ENCODE measurements around the gene ZNF423.

The ZNF423 gene

DNA sequence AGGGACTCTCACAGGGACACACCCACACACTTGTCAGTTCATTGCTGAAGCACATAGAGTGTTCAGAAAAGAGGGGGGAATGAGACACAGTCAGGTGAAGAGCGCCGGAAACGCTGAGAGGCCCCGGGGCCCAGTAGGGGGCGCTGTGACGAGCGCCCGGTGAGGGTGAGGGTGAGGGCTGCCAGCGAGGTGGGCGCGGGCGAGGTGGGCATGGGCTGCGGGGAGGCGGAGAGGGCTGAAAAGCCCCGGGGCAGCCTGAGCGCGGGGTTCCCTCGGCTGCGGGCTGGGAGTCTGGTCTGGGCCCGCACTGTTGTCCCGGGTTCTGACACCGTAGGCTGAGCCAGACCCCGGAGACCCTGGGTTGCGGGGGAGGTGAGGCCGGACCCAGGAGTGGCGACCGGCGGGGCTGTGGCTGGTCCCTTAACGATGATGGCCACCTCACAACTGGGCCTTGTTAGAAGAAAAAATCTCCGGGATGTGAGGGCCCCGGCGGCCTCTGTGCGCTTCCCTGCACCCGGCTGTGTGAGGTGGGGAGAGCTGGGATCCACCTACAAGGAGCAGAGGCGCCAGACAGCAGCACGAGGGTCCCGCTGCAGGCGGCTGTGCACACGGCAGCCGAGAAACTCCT, 390.9 kb downstream of the ZNF423 start:
- no peak for DNase-seq

DNA sequence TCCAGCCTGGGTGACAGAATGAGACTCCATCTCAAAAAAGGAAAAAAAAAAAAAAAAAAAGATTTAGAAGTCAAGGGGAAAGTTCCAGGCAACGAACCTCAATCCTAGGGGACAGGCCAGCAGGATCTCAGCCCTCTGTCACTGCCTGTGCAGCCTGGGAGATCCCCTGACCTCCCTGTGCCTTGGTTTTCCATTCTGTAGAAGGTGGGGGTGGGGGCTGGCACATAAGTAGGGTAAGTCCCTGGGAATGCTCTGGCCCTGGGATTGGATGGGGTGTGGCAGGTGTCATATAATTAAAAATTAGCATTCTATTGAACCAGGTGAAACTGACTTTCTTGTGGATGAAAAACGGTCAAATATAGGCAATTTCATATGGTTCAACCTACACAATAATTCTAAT, 391.8 kb downstream of the ZNF423 start:
- no peak for DNase-seq

DNA sequence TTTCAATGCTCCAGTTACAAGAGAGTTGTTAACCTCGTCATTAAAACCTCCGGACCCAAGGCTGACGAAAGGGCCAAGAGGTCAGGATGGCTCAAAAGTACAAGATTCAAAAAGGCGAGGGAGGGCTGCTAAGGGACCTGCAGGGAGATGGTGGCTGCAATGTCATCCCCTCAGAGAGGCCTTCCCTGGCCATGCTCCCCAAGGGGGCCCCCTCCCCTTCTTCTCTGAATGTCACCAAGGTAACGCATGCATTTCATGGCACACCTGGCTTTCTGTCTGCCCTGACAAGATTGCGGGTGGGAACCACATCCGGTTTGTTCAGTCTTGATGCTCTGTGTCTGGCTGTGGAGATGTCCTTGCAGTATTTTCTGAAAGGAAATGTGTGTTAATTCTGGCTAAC, 392.4 kb downstream of the ZNF423 start:
- DNase-seq: no peak

DNA sequence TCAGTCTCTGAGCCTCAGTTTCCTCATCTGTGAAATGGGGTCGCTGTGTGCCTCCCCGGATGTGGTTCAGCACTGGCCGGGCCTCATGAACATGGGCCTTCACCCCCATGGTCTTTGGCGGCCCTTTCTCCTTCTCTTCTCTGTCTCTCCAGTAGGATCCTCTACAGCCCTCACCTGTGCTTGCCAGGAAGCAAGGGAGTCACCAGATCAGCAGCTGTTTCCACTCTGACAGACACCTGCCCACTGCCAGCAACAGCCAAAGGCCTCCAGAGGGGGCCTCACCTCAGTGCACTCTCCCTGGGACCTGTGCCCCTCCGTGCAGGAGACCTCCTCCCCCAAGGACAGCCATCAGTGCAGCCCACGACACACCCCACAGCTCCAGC, 392.9 kb downstream of the ZNF423 start:
- DNase-seq: no peak

DNA sequence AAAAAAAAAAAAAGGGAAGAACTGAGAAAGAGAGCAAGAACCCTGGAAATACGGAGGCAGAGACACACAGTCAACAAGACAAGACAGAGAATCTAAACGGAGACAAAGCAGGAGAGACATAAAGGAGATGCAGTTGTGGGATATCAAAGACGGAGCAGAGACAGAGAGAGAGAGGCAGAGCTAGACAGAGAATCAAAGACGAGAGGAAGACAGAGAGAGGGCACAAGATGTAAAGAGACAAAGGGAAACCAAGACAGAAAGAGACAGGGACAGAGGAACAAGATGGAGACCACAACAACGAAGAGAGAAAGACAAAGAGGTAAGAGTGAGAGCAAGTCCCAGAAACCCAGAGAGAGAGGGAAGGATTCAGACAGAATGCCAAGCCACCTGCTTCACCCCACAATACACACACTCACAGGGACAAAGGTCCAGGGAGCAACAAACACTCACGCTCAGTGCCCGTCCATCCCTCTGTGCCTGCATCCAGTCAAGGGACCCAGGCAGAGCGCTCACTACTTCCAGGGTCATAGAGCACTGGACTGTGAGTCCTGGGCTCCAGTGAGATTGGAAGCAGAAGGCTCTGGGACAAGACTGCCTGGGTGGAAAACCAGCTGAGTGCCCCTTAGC, 393.4 kb downstream of the ZNF423 start:
- no peak for DNase-seq

DNA sequence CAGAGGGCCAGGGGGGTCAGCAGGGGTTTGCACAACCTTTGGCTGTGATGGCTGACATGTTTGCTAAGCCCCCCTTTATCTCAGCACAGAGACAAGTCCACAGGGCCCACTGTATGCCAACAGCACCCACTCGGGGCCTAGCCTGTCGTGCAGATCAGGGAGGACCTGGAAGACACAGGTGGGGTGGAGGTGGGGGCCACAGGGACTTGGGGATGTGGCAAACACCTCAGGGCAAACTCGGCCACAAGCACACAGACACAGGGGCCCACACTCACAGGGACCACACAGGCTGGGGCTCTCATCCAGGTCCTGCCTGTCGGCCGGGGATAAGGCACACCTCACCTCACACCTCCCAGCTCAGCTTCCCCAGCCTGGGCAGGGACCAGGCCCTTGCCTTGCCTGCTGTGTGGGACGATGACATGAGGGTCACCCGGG, 394.4 kb downstream of the ZNF423 start:
- no peak for DNase-seq

DNA sequence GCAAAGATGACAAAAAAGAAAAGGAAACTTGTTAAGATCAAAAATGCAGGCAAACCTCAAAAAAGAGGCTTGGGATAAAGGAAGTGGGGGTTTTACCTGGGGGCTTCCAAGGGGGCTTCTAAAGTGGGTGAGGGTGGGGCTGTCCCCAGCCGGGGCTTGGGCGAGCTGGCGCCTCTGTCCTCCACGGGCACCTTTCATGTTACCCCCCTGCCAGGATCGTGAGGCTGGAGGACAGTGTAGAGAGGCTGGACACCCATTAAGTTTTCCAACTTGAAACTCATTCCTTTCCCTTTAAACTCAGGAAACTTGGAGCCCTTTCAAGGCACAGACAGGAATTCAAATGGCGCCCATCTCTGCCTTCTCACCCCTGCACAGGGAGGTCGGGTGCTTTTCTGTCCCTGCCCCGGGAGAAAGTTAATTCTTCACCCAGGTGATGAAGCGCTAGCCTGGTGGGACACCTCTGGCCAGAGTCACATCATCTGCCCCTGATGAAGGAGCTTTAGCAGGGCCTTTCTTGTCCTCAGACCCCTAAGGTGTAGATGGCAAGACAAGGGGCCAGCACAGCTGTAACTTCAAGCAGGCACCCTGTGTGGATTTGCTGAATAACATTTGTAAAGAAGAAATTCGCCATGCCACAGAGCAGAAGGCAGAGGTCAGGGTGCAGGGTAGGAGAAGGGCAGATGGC, 395.0 kb downstream of the ZNF423 start:
- no peak for DNase-seq

DNA sequence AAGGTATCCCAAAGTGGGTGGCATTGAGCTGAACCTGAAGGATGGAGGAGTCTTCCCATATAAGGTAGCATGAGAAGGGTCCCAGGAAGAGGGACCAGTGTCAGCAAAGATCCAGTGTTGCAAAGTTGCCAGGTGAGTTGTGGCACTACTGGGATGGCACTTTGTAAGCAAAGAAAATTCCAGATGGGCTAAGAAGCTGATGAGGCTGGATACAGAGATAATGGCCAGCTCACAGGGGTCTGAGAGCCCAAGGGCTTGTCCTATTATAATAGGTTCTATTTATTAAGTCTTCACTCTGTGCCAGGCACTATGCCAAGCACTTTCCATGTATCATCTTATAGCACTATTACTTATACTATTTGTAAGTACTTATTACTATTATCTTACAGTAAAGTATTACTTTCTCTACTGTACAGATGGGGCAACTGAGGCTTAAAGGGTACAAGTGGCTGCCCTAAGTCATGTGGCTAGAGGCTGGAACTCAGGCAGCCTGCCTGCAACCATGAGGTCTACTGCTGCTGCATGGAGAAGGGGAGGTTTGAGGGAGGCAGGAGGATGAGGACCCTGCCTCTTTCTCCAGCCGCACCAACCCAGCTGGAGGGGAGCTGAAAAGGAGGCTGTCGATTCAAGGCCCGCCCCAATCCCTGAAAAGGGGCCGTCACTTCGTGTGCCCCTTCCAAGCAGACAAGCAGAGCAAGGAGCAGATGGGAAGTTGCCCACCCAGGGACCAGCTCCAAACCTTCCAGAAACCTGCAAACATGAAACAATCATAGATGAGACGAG, 395.8 kb downstream of the ZNF423 start:
- DNase-seq: no peak

DNA sequence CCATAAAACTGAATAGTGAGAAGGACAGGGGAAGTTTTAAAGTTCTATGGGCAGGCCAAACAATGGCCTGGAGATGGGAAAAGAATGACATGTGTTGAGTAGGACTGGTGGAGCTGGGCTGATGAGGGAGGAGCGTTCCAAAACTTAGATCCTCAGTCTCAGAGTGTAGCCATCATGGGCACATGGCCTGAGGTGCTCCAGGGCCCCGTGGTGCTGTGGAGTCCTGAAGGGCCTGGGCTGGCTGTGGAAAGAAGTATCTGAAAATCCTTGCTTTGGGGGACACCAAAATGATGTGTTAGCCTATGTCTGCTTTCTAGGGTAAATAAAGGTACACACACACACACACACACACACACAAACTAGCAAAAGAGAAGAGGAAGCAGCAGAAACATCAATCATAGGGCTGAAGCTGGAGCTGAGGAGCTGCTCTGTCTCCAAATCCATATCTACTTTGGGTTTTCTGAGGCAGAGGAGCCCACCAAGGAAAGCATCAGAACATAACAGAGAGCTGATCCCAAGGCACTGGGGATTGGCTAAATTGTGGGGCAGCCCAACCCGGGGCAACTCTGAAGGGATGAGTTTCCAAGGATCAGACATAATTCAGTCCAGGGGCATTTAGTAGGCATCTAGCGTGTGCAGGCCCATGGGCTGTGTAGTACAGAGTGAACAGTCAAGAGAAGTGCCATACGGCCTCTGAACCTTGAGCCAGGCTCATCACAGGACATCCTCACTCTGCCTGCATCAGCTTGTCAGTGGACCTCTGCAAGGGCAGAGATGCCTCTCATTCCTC, 397.1 kb downstream of the ZNF423 start:
- DNase-seq: no peak

DNA sequence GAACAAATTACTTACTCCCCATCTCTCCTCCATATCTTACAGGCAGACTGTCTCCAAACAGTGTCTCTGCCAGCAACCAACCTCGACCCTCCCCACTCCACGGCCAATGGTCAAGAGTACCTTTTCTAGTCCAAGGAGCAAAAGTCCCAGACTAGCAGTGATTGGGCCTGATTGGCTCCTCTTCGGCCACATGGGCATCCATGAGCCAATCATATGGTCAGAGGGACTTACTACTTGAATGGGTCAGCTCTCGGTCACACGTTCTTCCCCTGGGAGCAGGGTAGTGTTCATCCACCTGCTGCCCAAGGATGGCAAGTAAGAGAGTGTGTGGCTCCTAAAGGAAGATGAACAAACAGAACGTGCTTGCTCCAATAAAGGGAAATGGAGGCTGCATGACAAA, 397.7 kb downstream of the ZNF423 start:
- no peak for DNase-seq

DNA sequence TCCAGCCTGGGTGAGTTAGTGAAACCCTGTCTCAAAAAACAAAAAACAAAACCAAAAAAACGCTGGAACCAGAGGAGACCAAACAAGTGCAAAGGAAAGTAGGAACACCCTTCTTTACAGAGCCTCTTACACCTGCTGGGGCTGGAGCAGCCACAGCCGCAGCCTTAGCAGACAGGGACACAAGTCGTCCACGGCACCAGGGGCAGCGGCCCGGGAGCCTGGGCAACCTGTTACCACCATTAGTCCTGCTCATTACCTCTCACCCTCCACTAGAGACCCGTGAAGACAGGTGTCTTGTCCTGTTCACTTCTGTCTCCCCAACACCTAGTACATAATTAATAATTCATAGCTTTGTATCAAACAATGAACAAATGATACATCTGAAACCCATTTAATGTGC, 398.7 kb downstream of the ZNF423 start:
- DNase-seq: no peak

DNA sequence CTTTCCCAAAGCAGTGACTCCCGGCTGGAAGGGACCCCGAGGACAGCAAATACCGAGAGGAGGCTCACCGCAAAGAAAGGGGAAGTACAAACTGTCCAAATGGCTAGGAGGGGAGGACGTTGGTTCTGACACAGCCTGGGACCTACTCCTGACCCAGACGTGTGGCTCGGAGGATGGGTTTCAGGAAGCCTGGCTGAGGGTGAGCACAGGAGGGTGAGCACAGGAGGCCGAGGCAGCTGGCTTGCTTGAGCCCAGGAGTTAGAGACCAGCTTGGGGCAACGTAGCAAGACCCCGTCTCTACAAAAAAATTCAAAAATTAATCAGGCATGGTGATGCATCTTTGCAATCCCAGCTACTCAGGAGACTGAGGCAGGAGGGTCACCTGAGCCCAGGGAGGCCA, 399.1 kb downstream of the ZNF423 start:
- DNase-seq: no peak

DNA sequence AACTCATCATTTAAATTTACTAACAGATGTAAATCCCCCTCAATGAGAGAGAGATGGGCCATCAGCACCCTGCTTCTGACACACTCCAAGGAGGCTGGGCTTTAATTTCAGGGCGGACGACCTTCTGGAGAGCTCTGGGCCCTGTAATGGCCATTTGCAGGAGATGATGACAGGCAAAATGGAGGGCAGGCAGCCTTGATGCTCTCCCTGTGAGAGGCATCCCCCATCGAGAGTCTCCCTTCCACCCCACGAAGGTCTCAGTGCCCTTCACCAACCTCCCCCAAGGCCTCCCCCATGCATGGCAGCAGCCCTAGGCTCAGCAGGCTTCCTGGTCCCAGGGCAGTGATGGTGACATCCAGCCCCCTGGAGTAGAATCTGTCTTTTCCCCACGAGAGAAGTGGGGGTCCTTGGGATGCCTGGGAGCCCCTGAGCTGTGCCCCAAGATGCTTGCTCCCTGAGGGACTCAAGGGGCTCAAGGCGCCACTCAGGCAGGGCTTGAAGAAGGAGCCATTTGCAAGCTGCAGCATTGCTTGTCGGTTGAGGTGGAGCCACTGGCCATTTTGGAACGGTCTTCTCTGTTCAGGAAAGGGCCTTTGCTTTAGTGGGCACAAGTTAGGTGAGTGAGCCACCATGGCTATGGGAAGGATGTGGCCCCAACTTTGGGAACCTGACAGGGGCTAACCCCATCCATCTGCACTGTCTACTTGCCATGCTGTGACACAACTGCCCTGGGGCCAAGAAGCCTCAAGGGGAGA, 399.7 kb downstream of the ZNF423 start:
- DNase-seq: no peak

DNA sequence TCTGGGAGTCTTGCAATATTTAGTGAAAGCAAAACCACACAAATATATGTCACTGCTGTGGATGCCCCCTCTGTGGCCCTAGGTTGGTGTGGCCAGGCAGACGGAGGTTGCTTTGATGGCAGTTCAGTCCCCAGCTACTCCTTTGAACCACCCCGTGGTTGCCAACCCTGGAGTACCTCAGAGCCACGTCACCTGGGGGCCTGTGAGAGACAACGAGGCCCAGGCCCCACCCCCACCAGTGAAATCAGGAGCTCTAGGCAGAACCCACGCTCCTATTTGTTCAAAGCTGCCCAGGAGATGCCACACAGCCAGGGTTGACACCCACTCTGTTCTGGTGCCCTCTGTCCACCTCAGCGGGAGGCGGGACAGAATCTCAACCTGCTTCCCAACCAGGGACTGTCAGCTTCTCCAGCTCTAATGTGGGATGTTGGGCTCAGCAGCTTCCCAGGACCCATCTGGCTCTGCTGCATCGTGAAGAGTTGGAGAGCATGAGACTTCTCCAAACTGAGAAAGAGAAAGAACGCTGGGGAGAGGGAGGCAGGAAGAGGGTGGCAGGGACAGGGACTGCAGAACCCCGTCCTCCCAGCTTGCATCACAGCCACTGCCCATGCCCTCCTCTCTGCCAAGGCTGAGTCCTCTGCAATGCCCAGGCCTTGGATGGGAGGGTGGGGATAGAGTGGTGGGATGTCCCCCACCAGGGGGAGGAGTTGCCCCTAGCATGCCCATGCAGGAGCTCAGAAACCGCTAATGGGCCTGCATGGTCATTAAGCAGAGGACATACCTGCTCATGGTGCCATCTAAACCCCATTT, 400.5 kb downstream of the ZNF423 start:
- no peak for DNase-seq

DNA sequence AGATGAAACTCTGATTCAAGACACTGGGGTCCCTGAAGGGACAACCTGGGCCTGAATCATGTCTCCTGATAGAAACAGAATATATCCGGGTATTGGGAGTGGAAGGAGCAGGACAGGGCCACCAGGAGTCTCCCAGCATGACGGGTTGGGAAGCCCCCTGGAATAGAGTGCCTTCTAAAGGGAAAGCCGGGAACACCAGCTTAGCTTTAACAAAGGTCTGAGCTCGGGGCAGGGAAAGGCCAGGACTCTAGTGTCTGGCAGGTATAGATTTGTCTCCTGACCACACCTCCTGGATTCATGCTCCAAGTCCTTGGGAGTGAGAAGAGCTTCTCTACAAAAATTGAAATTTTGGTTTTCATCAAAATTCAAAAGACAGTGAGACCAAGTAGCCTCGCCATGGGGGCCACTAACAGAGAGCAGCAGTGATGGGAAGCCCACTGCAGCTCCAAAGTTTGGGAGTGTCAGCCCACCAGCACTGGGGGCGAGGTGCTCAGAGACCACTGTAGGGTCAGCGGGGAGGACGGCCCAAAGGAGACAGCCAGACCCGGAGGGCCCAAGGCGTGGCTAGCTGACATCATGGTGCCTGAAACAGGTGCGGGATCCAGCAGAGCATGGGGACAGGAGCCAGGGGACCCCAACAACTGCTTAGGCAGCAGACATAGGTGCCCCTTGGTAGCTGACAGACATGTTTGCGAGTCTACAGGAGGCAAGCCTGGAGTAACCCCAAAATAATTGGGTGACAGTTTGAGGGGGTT, 401.3 kb downstream of the ZNF423 start:
- no peak for DNase-seq

DNA sequence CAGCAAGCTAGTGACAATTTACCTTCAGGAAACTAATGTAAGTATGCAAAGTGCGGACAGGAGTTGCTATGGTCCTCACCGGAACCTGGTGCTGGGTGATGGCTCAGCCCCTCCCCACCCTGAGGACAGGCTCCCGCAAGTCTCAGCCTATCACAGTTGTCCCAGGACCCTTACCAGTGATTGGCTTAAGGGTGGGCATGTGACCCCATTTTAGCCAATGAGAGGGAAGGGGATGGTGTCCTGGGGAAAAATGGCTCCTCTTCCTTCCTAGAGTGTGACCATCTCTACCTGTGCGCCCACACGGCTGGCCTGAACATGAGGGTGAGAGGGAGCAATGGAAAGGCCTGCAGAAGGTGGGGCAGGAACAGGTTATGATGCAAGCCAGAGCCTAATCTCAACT, 401.9 kb downstream of the ZNF423 start:
- no peak for DNase-seq

DNA sequence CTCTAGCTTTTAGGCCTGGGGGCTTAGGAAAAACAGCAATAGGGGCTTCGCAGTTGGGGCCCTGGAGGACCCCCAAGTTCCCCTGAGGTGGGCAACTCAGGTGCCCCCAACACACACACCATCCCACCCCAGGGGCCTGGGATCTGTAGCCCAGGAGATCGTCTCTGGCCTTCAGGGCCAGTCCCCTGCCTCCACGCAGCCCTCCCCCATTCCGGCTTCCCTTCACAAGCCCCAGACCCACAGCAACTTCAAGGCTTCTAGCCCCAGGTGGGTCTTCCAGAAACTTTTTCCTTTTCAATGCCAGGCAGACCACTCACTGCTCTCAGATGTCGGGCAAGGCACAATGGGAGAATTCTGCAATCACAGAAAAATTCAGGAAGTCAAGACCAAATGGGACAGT, 402.9 kb downstream of the ZNF423 start:
- no peak for DNase-seq

DNA sequence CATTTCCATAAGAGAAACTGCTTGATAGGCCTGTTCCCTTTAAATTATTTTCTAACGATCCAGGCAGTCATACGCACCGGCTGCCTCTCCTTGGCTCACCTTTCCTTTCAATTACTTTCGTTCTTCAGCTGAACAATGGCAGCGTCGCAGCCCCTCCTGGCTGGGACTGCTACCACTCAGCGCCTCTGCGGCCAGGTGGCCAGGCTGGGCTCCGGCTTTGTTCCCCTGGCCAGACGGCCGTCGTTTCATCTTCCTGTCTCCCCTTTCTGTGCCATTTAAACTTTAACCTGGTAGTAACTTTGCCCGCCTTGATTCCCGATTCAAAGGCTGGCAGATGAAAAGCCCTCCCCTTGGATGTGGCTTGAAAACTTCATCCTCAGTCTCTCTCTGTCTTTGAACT, 403.3 kb downstream of the ZNF423 start:
- no peak for DNase-seq

DNA sequence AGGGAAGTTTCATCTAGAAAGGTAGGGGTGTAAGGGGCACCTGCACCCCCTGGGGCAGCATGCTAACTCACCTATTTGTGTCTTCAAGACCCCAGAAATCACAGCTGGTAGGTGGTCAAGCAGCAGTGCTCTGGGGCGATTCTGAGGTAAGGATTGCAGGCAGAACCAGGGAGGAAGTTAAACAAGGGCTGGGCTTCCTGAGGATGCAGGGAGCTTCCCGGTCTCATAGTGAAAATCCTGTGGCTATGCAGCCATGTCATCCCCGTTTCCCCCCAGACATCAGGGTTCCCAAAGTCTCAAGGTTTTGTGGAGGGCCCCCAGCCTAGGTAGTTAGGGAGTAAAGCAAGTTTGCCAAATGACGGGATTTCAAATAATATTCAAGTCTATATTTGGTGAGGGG, 403.8 kb downstream of the ZNF423 start:
- no peak for DNase-seq

DNA sequence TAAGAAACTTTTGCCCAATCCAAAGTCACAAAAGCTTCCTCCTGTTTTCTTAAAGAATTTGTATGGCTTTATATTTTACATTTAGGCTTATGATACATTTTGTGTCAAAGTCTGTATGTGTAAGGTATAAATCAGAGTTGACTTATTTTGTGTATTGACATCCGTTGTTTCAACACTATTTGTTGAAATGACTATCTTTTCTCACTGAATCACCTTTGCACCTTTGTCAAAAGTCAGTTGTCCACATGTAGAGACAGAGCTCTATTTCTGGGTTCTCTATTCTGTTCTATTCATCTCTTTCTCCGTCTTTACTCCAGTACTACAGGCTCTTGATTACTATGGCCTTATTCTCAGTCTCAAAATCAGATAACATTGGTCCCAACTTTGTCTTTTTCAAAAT, 409.1 kb downstream of the ZNF423 start:
- DNase-seq: no peak

DNA sequence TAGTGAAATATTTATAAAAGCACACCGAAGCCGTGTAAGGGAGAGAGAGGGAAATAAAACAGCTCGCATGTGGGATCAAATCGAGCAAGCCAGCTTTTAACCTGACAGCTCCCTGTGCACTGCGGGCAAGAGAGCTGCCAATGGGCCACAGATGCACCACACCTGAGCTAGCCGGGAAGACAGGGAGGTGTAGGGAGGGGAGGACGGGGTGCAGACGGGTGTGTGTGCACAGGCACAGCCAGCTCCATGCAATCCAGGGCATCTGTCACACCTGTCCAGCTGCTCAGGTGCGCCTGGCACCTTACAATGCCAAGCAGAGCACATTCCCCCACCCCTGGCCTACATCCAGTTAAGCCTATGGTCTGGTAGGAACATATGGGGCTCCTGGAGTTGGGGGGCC, 412.3 kb downstream of the ZNF423 start:
- DNase-seq: no peak

Measured in SHP77 treated with DMSO at 0.1 percent for 48 hours (cell line).